CD4-positive, alpha-beta T cell treated with Interleukin-1 beta for 1 hour (primary cell): Measurements from ENCODE around the gene STAG3.
A peak's percentile ranks its signal among the peaks of the same experiment; 100 is the strongest.
"Not testable (repeated sequence)": the region's sequence is repeated elsewhere in the genome, so short reads cannot be mapped to it uniquely, and the experiment has no call there.

Source experiments
- DNase-seq, 2 donors: peaks; one replicate each; pipeline ENCODE4 v3.0.0-alpha.2; 2020 to 2022

STAG3 gene

GRCh38 chr7:100217934-100218333 is 40.2 kb downstream of the STAG3 start:
- DNase-seq = peak; percentile 80 to 84

- peak in 1 of 2 donors; percentile 22 for DNase-seq
Measured at GRCh38 chr7:100219271-100219737, 41.6 kb downstream of the STAG3 start.

DNA sequence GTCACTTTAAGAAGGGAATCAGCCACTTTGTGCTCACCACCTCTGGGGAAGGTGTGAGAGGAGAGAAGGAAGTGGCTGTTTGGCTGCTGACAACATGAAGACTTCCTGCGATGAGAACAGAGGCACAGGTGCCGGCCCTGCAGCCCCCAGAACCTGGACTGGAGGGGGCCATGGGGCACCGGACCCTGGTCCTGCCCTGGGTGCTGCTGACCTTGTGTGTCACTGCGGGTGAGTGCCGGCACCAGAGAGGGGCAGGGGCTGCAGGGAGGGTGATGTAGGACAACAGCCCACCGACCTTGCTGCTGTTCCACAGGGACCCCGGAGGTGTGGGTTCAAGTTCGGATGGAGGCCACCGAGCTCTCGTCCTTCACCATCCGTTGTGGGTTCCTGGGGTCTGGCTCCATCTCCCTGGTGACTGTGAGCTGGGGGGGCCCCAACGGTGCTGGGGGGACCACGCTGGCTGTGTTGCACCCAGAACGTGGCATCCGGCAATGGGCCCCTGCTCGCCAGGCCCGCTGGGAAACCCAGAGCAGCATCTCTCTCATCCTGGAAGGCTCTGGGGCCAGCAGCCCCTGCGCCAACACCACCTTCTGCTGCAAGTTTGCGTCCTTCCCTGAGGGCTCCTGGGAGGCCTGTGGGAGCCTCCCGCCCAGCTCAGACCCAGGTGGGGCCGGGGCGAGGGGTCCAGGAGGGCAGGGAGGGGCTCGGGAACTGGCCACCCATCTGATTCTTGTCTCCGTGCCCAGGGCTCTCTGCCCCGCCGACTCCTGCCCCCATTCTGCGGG is 42.3 kb downstream of the STAG3 start, which contains the start of gene PVRIG:
PVRIG (plus strand) TSS at position 149 of the 785 bp plus-strand sequence; CDS start at position 171, 22 bp downstream.
- DNase-seq = peak; percentile 33 to 39

GRCh38 chr7:100220586-100221230 is 43.0 kb downstream of the STAG3 start:
- no peak for DNase-seq

- DNase-seq = peak; percentile 83 to 88
Measured at GRCh38 chr7:100221231-100221718, 43.6 kb downstream of the STAG3 start.

DNA sequence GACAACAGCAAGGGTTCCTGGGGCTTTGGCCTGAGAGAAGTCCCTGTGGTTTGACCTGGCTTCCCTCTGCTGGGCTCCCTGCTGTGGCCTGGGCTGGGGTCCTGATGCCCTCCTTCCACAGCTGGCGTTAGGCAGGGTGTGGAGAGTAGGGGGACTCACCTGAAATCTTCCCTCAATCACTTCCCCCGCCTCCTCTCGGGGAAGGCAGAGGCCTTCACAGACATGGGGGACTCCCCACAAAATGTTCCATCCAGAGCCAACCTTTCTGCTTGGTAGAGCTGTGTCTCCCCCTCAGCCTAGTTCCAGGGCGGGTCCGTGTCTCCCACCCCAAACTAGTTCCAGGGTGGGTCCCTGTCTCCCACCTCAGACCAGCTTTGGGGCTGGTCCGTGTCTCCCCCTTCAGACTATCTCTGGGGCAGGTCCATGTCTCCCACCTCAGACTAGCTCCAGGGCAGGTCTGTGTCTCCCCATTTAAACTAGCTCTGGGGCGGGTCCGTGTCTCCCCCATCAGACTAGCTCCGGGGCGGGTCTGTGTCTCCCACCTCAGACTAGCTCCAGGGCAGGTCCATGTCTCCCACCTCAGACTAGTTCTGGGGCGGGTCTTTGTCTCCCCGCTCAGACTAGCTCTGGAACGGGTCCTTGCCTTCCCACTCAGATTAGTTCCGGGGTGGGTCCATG is 44.2 kb downstream of the STAG3 start:
- peak in 1 of 2 donors; percentile 43 for DNase-seq

- no peak for DNase-seq
Measured at GRCh38 chr7:100222445-100223132, 44.9 kb downstream of the STAG3 start.

DNA sequence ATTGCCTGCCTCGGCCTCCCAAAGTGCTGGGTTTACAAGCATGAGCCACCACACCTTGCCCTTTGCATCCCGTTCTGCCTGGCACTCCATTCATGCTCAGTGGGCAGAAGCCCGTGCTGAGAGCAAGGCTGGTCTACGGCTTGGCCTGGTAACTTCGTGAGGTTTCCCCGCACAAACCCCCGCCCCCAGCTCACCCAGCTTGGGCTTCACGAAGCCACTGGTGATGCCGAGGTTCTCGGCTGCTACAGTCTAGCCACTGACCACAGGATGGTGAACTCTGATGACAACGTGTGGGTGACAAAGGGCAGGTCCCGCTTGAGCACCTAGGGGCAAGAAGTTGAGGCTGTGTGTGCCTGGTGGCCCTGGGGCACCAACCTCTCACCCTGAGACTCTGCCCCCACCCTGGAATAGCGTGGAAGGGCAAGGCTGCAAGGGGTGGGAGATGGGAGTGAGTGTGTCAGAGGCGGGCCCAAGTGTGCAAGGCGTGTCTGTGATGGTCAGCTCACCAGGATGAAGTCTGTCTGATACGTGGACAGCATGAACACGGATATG is 45.7 kb downstream of the STAG3 start:
- not testable (repeated sequence) for DNase-seq

DNA sequence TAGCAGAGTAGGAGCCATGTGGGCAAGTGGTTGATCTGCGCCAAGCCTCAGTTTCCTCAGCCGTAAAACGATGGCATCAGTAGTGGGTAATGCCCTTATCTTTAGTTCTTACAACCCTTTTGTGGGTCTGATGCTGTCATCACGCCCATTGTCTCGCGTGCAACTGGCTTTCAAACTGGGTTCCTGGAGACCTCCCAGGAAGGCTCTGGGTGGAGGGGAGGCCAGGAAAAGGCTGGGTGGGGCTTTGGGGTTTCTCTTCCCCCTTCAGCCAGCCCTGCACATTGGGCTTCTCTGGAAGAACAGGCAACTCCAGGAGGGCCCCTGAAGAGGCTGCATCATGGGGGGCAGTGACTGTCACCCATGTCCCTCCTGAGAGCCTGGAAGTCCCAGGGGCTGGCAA is 47.2 kb downstream of the STAG3 start:
- not testable (repeated sequence) for DNase-seq

- not testable (repeated sequence) for DNase-seq
Measured at GRCh38 chr7:100234660-100235317, 57.1 kb downstream of the STAG3 start.

GRCh38 chr7:100239975-100240374 is 62.3 kb downstream of the STAG3 start:
- DNase-seq = not testable (repeated sequence)

GRCh38 chr7:100243385-100243784 is 65.7 kb downstream of the STAG3 start:
- DNase-seq = peak; percentile 34 to 38

DNA sequence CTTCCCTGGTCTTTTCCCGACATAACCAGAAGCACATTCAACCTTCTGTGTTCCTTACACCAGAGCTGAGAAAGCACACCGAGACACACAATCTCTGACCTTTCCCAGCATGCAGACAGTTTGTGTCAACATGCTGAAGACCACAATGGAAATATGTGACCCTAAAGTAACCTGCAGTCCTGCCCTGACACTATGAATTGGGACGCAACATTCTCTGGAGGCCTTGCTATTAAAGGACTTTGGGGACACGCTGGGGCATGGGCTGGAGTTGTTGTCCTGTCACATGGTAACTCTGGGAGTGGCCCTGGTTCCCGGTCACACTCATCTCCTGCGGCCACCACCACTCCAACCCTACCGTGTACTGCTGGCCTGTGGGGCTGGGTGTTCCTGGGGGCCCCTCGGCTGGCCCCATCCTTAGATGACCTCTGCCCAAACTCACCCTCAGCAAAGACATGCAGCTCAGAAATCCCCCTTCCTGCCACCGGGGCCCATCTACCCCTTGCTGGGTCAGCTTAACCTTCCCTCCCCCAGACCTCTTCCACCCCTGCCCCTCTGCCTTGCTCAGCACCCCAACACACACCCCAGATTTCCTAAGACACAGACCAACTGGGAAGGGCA is 67.4 kb downstream of the STAG3 start:
- not testable (repeated sequence) for DNase-seq

DNA sequence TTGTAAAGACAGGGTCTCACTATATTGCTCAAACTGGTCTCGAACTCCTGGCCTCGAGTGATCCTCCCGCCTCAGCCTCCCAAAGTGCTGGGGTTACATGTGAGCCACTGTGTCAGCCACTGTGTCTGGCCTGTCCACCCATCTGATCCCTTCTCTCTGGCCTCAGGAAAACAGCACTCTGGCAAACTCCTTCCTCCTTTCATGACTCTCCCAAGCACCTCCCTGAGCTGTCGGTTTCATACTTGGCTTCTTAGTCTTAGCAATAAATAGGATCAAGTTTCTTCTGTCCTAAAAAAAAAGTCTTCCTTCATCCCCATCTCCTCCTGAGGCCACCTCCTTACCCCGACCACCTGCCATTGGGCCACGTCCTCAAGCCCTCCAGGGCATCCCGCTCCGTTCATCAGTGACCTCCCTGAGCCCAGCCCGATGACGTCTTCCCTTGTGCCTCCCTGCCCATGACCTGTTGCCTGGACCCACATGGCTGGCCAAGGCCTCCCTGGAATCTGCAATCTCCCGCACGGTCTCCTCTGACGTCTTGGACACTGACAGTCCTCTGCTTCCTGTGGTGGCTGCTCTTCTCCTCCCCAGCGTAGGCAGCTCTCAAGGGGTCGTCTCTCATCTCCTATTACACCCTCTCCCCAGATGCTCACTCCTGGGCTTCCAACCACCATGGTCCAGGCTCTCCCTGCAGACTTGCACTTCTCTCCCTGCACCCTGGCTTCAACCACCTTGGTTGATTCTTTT is 68.6 kb downstream of the STAG3 start:
- DNase-seq = not testable (repeated sequence)

- not testable (repeated sequence) for DNase-seq
Measured at GRCh38 chr7:100246865-100247137, 69.1 kb downstream of the STAG3 start.

- DNase-seq = no peak
Measured at GRCh38 chr7:100247152-100247757, 69.5 kb downstream of the STAG3 start.

DNA sequence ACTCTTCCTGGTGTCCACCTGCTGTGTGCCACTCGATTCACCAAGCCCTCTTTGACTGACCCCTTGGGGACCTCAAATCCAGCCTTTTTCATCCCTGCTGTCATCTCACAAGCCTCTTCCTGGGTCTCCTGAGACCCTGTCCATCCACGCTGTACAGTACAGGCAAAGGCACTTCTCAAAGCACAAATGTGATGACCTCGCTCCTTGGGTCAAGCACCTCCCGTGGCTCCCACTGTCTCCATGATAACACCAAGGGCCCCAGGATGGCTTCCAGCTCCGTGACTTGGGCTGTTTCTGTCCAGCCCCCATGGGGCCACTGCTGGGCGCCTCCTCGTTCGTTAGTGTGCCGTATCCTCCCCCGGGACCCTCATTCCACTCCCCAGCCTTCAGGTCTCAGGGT is 70.8 kb downstream of the STAG3 start:
- no peak for DNase-seq

DNA sequence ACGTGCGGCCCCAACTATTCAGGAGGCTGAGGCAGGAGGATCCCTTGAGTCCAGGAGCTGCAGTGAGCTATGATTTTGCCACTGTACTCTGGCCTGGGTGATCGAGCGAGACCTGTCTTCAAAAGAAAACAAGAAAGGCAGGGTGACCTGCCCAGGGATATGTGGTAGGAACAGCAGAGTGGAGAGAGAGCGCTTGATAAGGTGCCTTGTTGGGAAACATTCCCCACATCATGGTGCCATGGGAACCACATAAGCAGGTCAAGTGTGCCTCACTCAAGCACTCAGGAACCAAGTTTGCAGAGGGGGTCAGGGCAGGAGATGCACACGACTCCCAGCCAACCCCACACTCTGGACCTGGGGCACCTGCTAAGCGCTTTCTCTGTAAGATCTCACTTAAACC is 79.3 kb downstream of the STAG3 start:
- DNase-seq = no peak

DNA sequence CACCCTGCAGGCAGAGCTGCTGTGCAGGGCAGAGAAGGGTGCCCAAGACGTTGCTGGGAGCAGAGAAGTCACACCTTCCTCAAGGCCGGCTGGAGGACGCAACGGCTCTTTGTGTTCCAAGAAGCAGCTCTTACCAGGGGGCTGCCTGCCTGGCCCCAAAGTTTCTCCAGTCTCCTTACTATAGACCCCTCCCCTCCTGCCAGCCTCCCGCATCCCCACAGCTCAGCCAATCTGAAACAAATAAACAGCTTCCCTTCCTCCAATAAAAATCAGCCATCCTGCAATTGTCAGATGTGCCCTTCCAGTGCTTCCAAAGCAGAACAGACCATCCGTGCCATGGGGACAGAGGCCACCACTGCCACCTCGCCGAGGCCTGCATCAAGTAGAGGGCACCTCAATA is 82.3 kb downstream of the STAG3 start:
- DNase-seq = not testable (repeated sequence)

GRCh38 chr7:100262896-100263295 is 85.2 kb downstream of the STAG3 start:
- DNase-seq = not testable (repeated sequence)
